ENCODE data around the gene MICALL2.

MICALL2 gene

DNA sequence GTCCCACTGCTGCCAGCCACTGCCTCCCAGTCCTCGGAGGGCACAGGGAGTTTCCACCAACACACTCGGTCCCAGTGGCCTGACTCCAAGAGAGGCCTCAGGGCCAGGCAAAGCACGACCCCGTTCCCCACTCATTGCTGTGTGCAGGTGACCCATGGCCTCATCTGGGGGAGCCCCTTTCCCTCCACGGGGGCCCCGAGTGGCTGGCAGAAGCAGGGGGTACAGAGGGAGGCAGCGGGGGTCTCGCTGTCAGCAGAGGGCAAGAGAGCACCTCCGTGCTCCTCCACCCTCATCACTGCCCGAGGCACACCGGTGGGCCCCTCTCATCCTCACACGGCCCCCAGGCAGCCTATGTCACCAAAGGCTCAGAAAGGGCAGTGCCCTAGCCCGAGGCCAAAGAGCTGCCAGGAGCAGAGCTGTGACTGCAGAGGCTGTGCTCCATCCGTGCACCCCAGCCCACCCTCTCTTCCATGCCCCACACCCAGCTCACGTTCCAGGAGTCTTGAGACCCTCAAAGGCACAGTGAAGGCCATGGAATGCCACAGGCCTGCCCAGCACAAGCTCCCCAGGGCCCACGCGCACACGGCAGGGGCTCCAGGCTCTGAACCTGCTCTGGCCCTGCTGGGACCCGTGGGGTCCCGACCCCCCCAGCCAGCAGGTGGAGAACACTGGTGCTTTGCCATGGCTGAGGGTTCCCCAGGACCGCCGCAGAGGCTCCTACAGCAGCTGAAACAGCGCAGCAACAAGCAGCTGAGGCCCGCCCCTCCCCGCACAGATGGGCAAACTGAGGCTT is 25.9 kb downstream of the MICALL2 start:
- no peak for DNase-seq (ENCODE audit: low spot score)

DNA sequence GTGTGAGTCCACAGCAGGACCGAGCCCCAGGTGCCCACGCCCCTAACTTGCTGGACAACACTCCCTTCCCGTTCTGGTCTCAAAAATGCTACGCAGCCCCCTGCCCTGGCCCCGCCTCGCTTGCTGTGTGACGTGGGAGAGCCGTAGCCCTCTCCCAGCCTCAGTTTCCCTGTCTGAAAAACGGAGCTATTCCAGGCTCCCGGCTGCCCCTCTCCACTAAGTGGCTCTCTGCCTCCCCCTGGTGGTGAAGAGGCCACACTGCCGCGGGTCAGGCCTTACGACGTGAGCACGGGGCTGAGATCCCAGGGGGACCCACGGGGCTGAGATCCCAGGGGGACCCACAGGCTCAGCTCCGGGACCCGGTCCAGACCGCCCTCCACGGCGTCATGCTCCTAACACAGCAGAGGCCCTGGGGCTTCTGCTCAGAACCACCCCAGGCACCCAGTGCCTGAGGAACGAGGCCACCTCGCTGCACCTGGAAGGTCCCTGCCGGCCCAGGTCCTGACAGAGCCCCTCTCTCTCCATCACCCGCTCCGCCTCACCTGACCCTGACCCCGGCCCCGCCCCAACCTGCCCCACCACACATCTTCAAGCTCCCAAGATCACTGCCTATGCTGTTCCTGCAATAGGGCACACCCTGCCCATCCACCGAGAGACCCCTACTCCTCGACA is 26.7 kb downstream of the MICALL2 start:
- peak; percentile 60 for DNase-seq (ENCODE audit: low spot score)

DNA sequence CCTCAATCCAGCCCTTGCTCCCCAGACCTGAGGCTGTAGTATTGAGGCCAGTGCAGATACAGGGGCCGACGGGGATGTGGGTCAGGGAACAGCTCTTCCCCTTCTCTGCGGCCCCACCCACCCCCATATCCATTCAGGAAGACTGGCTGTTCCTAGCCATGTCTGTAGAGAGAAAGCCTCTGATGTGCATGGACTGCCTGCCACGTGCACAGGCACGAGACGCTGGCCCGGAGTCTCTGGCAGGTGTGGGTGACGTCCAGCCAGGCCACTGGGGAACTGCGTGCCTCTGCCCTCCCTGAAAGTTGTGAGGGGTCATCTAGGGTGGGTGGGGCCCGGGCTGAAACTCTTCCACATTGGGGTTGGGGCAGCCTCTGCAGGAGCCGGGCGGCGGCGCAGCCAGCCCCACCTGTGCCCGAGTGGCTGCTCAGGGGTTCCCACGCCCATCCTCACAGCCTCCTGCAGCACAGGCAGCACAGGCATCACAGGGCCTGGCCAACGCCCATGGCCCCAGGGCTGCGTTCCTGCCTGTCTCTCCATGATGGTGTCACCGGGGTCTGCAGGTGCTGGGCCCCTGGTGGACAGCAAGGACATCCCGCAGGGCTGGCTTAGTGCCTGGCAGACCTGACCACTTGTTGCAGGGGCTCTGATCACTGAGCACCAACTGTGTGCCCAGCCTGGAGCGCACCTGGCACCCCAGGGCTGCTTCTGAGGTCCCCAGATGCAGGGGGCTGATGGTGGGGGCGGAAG is 27.5 kb downstream of the MICALL2 start:
- DNase-seq (ENCODE audit: low spot score): peak; percentile 36

DNA sequence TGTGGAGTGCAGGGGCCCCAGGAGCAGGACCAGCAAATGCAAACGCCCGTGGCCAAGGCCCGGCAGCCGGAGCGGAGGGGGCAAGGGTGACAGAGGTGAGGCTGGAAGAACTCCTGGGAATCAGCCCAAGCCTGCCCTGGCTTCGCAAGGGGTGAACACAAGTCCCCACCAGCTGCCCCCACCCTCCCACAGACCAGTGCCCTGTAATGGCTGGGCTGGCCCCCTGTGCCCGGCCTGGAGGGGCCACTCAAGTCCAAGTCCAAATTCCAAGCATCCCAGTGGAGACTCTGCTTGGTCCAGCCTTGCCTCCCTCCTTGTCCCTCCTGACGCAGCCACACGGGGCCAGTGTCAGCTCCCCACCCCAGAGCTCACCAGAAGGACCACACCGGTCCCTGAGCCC is 28.0 kb downstream of the MICALL2 start:
- DNase-seq (ENCODE audit: low spot score): no peak

DNA sequence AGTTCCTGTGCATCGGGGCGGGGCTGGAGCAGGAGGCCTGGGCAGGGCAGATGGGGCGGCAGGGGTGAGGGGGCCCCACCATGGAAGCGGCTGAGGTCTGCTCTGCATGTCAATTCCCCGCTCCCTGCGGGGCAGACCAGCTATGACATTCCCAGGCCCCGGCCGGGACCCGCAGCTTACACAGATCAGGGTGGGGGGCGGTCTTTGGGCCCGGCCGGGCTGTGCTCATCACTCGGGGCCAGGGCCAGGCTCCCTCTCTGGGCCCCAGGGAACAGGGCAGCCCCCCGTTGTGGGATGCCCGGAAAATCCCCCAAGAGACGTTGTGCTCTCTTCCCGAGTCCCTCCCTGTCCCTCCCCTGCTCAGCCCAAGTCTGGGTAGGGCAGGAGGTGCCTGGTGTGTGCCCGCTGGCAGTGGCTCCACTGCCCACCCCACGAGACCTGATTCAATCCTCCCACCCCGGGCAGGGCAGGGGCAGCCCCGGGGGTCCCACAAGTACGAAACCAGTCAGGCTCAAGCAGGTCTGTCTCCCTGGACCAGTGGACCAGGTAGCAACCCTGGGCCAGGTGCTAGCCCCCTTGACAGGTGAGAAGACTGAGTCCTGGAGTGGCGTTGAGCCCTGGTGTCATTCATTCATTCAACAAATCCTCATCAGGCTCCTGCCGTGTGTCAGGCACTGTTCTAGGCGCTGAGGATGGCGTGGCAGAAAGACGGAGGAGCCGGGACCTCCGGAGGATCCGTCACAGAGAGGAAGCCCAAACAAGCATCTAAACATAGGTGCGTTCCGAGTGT is 29.0 kb downstream of the MICALL2 start:
- no peak for DNase-seq (ENCODE audit: low spot score)

DNA sequence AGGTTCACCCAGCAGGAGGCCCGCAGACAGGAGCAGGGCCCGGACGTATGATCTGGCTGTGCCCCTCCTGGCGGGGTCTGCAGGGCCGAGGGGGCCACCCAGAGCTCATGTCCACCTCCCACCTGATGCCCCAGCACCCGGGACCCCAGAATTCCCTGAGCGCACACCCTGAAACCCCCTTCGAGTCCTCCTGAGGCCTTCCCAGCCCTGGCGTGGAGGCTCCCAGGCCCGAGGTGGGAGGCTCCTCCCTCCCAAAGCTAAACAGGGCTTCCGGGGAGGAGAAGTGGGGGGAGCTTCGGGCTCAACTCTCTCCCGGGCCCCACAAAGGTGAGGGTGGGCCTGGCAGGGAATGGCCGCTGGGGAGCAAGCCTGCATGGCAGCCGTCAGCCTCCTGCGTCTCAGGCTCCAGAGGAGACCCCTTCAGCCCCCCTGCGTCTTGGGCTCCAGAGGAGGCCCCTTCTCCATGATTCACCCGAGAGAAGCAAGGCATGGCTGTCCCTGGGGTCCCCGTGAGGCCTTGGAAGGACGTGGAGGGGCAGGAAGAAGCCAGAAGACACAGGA is 30.2 kb downstream of the MICALL2 start:
- no peak for DNase-seq (ENCODE audit: low spot score)

DNA sequence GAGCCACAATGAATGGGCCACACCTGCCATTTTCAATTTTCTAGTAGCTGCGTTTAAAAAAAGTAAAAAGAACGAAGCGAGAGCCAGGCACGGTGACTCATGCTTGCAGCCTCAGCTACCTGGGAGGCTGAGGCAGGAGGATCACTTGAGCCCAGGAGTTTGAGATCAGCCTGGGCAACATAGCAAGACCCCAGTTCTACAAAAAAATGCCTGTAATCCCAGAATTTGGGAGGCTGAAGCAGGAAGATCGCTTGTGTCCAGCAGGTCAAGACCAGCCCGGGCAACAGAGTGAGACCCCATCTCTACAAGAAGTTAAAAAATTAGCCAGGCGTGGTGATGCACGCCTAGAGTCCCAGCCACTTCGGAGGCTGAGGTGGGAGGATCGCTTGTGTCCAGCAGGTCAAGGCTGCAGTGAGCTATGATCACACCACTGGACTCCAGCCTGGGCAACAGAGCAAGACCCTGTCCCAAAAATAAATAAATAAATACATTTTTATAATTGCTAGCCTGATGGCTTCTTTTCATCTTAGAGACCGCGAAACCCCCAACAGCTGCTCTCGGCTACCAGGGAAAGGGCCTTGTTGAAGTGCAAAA is 32.1 kb downstream of the MICALL2 start:
- DNase-seq (ENCODE audit: low spot score): no peak

DNA sequence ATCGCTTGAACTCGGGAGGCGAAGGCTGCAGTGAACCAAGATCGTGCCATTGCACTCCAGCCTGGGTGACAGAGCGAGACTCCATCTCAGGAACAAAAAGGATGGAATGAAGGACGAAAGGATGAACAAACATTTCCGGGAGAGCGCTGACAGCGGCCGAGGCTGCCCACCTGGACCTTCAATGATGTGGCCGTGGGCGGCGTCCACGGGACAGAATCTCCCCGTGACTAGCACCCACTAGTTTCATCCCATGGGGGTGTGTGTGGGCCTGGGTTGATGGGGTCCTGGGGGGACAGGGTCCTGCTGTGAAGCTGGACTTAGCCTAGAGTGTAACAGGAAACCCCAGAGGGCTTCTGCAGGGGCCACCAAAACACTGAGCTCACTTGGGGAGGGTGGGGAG is 32.8 kb downstream of the MICALL2 start:
- no peak for DNase-seq (ENCODE audit: low spot score)

DNA sequence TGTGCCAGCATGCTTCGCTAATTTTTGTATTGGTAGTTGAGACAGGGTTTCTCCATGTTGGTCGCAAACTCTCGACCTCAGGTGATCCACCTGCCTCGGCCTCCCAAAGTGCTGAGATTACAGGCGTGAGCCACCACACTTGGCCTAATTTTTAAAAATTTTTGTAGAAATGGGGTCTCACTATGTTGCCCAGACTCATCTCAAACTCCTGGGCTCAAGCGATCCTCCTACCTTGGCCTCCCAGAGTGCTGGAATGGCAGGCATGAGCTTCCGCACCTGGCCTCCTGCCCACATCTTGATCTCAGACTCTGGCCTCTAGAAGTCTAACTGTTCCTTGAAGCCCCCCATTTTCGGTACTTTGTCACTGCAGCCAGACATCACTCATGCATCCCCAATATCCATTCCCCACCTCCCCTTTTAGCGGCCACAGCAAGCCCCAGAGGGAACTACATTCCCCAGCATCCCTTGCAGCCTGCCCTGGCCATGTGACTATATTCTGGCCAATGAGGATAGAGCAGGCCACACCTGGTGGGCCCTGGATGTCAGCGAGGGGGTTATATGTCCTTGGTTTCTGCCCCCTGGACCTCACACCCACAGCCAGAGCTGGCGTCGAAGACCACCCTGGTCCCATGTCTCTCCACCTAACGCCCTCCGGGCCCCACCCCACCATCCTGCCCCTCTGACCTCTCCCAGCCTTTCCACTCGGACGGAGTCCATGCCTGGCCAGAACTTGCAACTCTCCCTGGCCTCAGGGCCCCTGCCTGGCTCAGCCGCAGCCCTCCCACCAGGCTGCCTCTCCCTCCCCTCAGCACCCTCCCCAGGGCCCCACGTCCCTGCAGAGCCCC is 33.8 kb downstream of the MICALL2 start:
- DNase-seq (ENCODE audit: low spot score): no peak

DNA sequence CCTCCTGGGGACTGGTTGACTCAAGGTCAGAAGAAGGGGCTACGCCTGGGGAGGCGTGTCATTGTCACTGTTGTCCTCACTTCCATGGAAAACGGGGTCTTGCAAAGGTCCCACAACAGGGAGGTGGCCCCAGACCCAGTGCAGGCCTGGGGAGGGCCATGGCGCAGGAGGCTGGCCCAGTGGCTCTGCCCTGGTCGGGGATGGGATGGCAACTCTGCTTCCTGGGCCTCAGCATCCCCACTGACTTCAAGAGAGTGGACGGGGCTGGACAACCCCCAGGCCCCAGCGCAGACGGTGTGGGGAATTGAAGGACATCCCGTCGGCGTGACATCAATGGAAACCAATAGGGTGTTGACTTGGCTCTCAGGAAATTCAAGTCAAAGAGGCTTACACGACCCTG is 35.2 kb downstream of the MICALL2 start:
- no peak for DNase-seq (ENCODE audit: low spot score)

DNA sequence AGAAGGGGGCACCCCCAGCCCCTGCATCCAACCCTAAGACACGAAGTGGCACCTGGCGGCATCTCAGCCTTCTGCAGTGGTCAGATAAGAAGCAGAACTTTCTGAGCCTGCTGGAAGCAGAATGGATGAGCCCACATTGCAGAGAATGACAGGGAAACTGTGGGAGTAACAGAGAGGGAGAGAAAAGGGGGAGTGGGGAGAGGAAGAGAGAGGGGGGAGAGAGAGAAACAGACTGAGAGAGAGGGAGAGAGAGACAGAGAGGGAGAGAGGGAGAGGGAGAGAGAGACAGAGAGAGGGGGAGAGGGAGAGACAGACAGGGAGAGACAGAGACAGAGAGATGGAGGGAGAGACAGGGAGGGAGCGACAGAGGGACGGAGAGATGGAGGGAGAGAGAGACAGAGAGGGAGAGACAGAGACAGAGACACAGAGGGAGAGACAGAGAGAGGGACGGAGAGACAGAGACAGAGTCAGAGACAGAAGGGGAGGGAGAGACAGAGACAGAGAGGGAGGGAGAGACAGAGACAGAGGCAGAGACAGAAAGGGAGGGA is 35.9 kb downstream of the MICALL2 start:
- DNase-seq (ENCODE audit: low spot score): no peak

DNA sequence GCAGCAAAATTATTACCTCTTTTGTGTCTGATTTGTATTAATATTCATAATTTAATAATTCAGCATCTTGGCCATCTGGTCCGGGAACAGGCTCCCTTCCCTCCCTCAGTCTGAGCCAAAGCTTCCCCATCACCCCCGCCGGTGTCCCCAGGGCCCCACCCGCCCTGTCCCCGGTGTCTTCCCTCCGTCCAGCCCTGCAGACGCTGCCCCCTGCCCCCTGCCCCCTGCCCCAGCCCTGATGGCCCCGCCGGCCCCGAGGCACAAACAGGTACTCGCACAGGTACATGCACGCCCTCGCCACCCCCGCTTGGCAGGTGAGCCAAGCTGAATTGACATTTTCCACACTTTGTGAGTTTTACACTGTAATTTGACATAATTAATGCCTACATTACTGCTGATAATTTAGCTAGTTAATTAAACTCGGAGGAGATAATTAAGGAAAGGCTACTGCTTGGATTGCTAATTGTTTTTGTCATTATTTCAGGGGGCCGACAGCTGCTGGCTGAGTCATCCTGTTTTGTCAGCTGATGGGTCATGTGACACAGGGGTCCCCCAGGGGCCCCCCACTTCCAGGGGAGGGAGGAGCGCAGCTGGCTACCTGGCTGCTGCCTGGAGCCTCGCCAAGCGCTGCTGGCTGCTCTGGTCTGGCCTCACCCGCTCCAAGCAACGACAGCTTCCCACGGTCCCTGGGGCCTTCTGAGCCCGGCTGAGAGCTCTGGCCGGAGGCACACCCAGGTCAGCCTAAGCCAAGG is 36.6 kb downstream of the MICALL2 start:
- no peak for DNase-seq (ENCODE audit: low spot score)

DNA sequence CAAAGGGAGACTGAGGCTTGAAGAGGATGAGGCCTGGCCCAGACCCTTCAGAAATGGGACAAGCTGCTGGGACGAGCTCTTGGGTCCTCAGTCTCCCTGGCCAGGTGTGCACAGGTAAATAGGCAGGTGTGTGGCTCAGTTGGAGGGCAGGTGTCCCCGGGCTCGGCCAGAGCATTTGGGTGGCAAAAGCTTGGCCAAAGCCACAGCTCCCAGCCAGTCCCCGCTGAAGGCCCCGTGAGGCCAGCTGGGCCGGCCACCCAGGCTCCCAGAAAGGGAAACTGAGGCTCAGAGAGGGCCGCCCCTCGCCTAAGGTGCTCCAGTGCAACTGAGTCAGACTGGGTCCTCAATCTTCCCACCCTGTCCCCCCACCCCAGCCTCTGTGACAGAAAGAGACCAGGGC is 37.3 kb downstream of the MICALL2 start:
- DNase-seq (ENCODE audit: low spot score): no peak

DNA sequence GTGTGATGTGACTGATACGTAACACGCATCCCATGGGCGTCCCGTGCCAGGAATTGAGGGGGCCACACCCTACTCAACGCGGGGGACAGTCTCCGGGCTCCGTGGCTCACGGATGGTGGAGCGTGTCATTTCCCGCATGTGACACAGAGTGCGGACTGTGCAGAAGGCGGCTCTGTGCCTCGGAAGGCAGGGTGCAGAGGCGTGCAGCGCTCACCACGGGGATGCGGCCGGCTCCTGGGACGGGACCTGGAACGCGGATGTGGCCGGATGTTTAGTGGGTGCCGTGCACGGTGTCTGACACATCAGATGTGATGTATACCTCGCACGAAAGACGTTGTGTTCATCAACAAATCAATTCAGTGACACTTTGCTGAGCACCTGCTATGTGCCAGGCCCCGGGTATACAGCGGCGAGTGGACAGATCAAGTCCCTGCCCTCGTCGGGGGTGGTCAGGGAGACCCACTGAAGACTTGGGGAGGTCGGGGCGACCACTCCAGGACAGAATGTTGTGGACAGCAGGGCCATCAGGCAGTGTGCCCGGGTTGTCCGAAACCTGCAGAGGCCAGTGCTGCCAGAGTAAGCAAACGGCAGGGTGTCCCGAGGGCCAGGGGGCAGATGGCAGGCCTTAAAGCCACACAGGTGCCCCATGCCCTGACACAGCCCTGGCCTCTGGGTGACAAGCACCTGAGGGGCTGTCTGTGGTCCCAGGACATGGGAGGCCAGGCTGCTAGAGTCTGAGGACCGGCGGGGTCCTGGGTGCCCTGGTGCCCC is 38.1 kb downstream of the MICALL2 start:
- no peak for DNase-seq (ENCODE audit: low spot score)

DNA sequence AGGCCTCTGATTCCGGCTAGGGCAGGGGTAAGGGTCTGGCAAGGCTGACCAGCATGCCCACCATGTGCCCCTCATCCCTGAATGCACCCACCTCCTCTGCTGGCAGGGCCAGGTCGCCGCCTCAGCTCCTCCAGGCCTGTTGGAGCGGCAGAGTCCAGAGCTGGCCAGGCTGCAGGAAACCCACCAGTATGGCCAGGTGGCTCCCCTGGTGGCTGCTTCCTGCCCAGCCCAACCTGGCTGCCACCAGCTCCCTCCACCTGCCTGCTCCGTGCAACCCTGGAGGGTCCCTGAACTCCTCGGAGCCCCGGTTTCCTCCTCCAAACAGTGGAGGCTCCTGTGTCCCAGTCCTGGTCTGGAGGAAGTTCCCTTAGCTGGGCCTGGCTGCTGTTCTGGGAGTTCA is 39.6 kb downstream of the MICALL2 start:
- no peak for DNase-seq (ENCODE audit: low spot score)

DNA sequence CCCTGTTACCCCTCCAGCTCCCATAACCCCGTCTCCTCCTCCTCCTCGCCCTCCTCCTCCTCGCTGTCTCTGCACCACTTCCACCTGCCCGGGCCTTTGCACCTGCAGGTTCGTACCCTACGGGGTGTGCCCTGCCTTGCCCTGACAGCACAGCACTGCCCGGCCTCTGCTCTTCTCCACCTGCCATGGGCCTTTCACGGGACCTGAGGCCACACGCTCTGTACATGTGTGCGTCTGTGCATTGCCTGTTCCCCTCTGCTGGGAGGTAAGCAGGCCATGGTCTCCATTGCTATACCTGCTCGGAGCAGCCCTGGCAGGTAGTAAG is 40.0 kb downstream of the MICALL2 start:
- DNase-seq (ENCODE audit: low spot score): no peak

DNA sequence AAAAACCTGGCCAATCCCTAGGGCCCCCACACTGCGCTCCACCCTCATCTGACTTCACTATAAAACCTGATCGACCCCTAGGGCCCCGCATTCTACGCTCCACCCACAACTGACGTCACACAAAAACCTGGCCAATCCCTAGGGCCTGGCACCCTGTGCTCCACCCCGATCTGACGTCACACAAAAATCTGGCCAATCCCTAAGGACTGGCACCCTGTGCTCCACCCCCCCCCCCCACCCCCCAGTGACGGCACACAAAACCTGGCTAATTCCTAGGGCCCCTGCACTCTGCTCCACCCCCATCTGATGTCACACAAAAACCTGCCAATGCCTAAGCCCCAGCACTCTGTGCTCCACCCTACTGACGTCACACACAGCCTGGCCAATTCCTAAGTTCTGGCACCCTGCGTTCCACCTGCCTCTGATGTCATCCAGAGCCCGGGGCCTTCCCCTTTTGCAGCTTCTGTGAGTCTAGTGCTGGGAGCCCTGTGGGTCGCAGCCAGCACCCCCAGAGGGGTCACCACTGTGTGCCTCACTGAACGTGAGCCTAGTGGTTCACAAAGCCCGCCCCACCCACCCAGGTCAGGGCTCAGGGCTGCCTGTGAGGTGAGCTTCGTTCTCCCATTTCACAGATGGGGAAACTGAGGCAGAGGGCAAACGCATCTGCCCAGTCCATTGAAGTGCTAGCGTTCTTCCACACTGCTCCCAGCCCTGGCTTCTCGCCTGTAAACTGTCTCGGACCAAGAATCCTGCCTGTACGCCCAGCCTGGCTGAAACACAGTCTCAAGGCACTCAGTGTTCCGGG is 40.6 kb downstream of the MICALL2 start:
- DNase-seq (ENCODE audit: low spot score): peak; percentile 63

DNA sequence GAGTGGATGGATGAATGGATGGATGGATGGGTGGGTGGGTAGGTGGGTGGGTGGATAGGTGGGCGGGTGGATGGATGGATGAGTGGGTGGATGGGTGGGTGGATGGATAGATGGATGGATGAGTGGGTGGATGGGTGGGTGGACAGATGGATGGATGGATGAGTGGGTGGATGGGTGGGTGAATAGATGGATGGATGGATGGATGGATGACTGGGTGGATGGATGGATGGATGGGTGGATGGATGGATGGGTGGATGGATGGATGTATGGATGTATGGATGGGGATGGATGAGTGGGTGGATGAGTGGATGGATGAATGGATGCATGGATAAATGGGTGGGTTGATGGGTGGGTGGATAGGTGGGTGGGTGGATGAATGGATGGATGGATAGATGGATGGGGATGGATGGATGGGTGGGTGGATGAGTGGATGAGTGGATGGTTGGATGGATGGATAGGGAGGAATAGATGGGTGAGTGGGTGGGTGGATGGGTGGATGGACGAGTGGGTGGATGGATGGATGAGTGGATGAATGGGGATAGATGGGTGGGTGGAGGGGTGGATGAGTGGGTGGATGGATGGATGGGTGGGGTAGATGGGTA is 43.8 kb downstream of the MICALL2 start:
- DNase-seq (ENCODE audit: low spot score): no peak
